Large intestine (tissue), 3 donors: ENCODE data around the gene BMP4. TPM values are rescaled to one million over a fixed set of nuclear protein-coding genes. Genes with fewer than 3 reads are reported as not detected.
A peak's percentile ranks its signal among the peaks of the same experiment; 100 is the strongest.
"Not testable (repeated sequence)": the region's sequence is repeated elsewhere in the genome, so short reads cannot be mapped to it uniquely, and the experiment has no call there.

Source experiments
- DNase-seq, 2 donors: peaks; one replicate each; pipeline versions ENCODE4 v3.0.0 to v3.0.0-alpha.2; 2013
- H3K27ac ChIP-seq: one replicate; pipeline ENCODE4 v1.5.1; 2013; ENCODE audit warnings: low read length
- H3K27me3 ChIP-seq: 2 replicates; pipeline ENCODE4 v1.6.1; 2013; ENCODE audit warnings: low read length; ENCODE audit not compliant: control insufficient read depth, insufficient read depth
- H3K36me3 ChIP-seq: 2 replicates; pipeline ENCODE4 v1.6.1; 2013; ENCODE audit warnings: low read length; ENCODE audit not compliant: control insufficient read depth, insufficient read depth
- H3K4me1 ChIP-seq: one replicate; pipeline ENCODE4 v1.6.1; 2013; ENCODE audit warnings: low read length; ENCODE audit not compliant: control insufficient read depth, insufficient read depth
- H3K4me3 ChIP-seq: one replicate; pipeline ENCODE4 v1.5.1; 2013; ENCODE audit warnings: low read length
- H3K9me3 ChIP-seq: one replicate; pipeline ENCODE4 v1.6.1; 2013; ENCODE audit warnings: mild to moderate bottlenecking, low read depth, low read length, moderate library complexity; ENCODE audit not compliant: control insufficient read depth
- WGBS: methylation state at CpG from one replicate; pipeline ENCODE4 v1.1.5; 2013; ENCODE audit warnings: low lambda C conversion rate; ENCODE audit not compliant: insufficient coverage; 5-methylcytosine and 5-hydroxymethylcytosine counted together
- polyA plus RNA-seq: library from polyadenylated mRNA; unstranded; fragments of 120-200 nt; gene quantifications from one replicate; pipeline ENCODE4 v1.2.1, GENCODE V29; 2013

BMP4 gene
- polyA plus RNA-seq, 1 donor, result 40.0 TPM

DNA sequence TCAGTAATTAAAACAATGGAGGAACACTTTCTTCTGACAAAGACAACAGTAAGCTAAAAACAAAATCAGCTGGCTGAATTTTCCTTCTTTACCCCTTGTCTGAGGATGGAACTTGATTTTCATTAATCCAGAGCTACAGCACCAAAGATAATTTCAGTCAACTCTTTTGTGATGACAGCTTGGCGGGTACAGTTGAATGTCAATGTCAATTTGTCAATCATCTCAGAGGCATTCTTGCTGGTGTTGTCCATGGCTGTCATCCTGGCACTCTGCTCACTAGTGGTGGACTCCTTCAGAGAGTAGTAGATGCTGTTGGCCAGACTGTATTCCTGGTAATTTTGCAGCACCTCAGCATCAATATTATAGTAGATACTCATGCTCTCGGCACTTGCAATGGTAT is 34.4 kb upstream of the BMP4 start:
- Histone ChIP-seq H3K9me3 (peaks cover 4% of the 10 kb centered on the region), H3K4me1 (no peaks in the 10 kb centered on the region), H3K36me3 (no peaks in the 10 kb centered on the region), H3K4me3 (no peak overlapping the region), H3K27ac (no peak overlapping the region), H3K27me3 (no peaks in the 10 kb centered on the region)
- no peak for DNase-seq
- no CpG with 5 or more reads among the region's 2 CpGs for WGBS

DNA sequence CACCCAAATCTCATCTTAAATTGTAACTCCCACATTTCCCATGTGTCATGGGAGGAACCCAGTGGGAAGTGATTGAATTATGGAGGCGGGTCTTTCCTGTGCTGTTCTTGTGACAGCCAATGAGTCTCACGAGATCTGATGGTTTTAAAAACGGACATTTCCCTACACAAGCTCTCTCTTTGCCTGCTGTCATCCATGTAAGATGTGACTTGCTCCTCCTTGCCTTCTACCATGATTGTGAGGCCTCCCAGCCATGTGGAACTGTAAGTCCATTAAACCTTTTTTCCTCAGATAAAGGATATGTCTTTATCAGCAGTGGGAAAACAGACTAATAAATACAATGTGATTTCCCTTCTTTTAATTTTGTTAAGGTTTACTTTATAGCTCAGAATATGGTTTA is 30.1 kb upstream of the BMP4 start:
- not testable (repeated sequence) for H3K27me3 ChIP-seq, H3K27ac ChIP-seq, DNase-seq, H3K4me3 ChIP-seq, H3K4me1 ChIP-seq, H3K36me3 ChIP-seq, H3K9me3 ChIP-seq
- WGBS, result no CpG with 5 or more reads among the region's 3 CpGs

DNA sequence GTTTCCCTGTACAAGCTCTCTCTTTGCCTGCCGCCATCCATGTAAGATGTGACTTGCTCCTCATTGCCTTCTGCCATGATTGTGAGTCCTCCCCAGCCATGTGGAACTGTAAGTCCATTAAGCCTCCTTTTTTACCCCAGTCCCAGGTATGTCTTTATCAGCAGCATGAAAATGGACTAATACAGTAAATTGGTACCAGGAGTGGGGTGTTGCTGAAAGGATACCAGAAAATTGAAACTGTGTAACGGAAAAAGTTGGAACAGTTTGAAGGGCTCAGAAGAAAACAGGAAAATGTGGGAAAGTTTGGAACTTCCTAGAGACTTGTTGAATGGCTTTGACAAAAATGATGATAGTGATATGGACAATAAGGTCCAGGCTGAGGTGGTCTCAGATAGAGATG is 28.3 kb upstream of the BMP4 start:
- WGBS, result 29% methylated on average over 1 of the region's 2 CpGs
- H3K4me3 ChIP-seq, DNase-seq, H3K27me3 ChIP-seq, H3K27ac ChIP-seq, H3K9me3 ChIP-seq, H3K36me3 ChIP-seq, H3K4me1 ChIP-seq: not testable (repeated sequence)

DNA sequence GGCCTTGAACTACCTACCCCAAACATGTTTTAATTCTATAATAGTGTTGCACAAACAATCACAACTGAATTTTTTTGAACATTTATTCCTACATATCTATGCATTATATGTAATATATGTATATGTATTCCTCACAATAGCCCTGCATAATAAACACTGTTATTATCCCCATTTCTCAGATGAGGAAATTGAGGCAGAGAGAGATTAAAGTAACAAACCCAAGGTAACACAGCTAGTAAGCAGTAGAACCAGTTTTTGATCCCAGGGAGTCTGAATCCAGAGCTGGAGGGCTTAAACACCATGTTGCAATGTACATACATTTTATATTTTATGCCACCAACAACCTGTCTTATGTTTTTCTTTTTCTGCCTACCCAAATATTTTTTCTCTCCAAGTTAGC is 26.5 kb upstream of the BMP4 start:
- Histone ChIP-seq H3K27me3 (no peaks in the 10 kb centered on the region), H3K36me3 (no peaks in the 10 kb centered on the region), H3K4me1 (no peaks in the 10 kb centered on the region), H3K4me3 (no peak overlapping the region), H3K9me3 (peaks cover 4% of the 10 kb centered on the region), H3K27ac (no peak overlapping the region)
- no peak for DNase-seq

DNA sequence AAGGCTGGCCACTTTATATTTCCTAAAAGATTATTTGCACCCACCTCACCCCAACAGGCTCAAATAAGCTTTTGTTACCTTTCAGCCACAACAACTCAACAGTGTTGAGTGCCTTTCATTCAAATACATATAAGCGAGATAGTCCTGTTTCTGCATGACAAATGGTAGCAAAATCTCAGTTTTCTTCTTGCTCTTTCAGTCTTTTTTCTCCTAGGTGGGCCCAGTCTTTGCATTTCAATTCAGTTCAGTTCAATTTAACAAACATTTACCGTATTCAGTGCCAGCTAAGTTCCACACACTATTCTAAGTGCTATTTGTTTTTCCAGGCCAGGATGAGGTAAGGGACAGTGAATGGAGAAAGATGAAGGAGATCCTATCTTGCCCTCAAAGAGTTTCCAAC is 25.9 kb upstream of the BMP4 start:
- H3K27me3 ChIP-seq, result no peaks in the 10 kb centered on the region
- no peaks in the 10 kb centered on the region for H3K4me1 ChIP-seq
- no peaks in the 10 kb centered on the region for H3K36me3 ChIP-seq
- 100% methylated on average over 2 of the region's 2 CpGs for WGBS
- H3K27ac ChIP-seq, result no peak overlapping the region
- H3K9me3 ChIP-seq, result peaks cover 4% of the 10 kb centered on the region
- H3K4me3 ChIP-seq, result no peak overlapping the region
- no peak for DNase-seq

DNA sequence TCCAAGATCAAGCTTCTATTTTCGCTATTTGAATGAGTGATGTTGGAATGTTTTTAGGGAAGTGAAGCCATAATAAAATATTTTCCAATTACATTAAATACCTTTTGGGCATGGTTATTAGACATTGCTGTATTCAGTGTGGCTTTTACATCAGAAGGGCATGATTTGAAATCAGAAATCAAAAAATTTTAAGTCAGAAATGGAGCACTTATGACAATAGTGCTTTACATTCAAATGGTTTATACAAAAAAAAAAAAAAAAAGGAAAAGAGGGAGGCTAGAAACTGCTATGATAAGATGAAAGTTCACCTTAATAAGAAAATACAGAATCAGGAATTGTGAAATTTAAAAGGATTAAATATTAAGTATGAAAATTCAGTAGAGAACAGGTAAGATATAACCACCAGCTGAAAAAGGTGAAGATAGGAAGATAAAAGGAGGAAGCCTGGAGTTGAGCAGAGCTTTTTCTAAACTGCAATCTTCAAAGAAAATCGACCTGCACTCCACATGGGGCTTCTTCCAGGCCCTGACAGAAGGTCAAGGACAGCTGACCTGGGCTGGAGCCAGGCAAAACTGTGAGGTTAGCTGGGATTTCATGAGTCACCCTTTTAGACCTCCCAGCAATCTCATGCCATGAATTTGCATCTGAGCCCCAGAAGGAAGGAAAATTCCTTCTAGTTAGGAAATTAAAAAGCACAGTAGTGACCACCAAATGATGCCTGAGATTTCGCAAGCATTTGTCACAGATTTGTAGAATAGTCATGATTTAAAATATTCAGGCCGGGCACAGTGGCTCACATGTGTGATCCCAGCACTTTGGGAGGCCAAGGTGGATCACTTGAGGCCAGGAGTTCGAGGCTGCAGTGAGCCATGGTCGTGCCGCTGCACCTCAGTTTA is 23.4 kb upstream of the BMP4 start:
- DNase-seq, result no peak
- no peaks in the 10 kb centered on the region for H3K36me3 ChIP-seq
- no peak overlapping the region for H3K27ac ChIP-seq
- H3K9me3 ChIP-seq, result no peaks in the 10 kb centered on the region
- WGBS, result 67% methylated on average over 1 of the region's 7 CpGs
- H3K4me3 ChIP-seq, result no peak overlapping the region
- H3K27me3 ChIP-seq, result no peaks in the 10 kb centered on the region
- H3K4me1 ChIP-seq, result no peaks in the 10 kb centered on the region

DNA sequence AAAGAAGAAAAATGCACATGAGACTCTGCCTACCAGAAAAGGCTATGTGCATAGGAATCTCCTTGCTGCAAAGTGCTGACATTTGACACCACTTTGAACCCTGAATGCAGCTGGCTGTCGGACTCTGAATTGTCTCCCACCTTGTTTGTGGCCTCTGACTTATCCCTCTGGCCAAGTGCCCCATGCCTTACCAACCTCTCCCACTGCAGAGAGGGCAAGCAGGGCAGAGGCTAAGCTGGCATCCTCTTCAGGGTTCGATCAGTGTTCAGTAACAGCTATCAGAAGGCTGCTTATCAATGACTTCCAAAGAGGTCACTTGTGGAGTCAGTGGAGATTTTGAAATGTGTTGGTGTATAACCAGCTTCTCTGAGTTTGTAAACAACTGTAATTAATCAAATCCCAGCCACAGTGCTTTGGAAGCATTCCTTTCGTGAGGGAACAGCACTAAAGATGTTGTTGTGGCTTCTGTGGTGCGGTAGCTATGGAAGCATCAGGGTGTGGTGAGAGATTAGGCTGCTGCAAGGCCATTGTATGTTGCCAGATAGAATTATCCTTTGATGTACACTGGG is 22.6 kb upstream of the BMP4 start:
- Histone ChIP-seq H3K27me3 (no peaks in the 10 kb centered on the region), H3K4me1 (no peaks in the 10 kb centered on the region), H3K36me3 (no peaks in the 10 kb centered on the region), H3K9me3 (no peaks in the 10 kb centered on the region), H3K27ac (no peak overlapping the region), H3K4me3 (no peak overlapping the region)
- WGBS, result no CpG with 5 or more reads among the region's 4 CpGs
- peak in 1 of 2 donors; percentile 72 for DNase-seq

DNA sequence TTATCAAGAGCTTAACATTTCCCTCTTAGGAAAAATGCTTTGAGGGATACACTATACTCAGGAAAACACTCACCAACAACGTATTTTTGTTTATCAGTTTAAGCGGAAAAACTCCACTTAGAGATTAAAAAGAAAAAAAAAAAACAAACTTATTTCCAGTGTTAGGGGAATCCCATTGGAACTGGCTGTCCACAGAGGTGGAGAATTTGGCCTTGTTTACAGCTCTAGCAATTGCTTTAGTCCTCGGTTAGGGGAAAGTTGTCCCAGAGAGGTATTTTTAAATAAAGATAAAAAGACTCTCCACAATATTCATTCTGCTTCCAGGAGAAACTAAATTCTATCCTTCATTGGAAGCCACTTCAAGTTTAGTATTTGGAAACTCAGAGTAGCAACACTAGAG is 21.6 kb upstream of the BMP4 start:
- no peak for DNase-seq
- no peak overlapping the region for H3K4me3 ChIP-seq

DNA sequence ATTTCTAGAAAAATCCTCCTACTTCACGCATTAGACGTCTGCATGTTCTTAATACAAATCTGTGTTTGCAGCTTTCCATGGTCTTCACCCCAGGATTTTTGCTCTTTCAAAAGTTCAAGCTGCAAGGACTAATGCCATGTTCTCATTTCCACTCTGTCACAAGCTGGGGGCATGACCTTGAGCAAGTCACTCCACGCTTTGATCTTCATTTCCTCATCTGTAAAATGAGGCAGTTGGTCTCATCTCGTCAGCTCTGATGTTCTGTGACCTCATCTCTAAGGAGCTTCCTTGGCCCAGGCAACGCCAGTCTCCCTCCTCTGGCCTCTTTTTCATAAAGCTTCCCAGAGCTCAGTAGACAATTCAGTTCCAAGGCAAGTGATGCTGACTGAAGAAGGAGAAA is 18.8 kb upstream of the BMP4 start:
- WGBS, result 100% methylated on average over 2 of the region's 5 CpGs
- Histone ChIP-seq H3K4me3 (no peak overlapping the region), H3K27ac (no peak overlapping the region), H3K27me3 (no peaks in the 10 kb centered on the region), H3K36me3 (no peaks in the 10 kb centered on the region), H3K9me3 (no peaks in the 10 kb centered on the region), H3K4me1 (peaks cover 10% of the 10 kb centered on the region)
- no peak for DNase-seq

More for the DNA sequence above, 21.6 kb upstream of the BMP4 start:
- Histone ChIP-seq H3K27ac (no peak overlapping the region), H3K36me3 (no peaks in the 10 kb centered on the region), H3K9me3 (no peaks in the 10 kb centered on the region), H3K4me1 (no peaks in the 10 kb centered on the region), H3K27me3 (no peaks in the 10 kb centered on the region)
- WGBS, result 81% methylated on average over 2 of the region's 3 CpGs

DNA sequence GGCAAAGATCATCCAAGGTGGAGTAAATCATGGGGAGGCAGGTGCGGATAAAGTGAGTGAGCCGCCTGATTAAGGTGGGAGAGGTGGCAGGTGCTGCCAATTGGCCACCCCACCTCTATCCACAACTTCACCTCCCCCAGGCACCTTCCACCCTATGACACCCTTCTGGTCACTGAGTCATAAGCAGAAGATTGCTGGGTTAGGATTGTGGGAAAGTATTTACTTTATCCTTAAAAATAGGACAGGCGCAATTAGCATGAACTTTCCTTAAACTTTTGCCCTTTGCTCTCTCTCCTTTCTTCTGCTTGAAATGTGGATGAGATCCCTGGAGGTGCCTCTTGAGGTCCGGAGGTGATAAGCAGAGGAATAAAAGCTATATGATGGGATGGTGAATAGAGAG is 14.9 kb upstream of the BMP4 start:
- peak overlapping the region; percentile 6 for H3K27ac ChIP-seq
- WGBS, result no CpG with 5 or more reads among the region's 4 CpGs
- H3K4me1 ChIP-seq, result peaks cover 10% of the 10 kb centered on the region
- no peaks in the 10 kb centered on the region for H3K9me3 ChIP-seq
- H3K27me3 ChIP-seq, result no peaks in the 10 kb centered on the region
- no peaks in the 10 kb centered on the region for H3K36me3 ChIP-seq
- H3K4me3 ChIP-seq, result no peak overlapping the region
- peak; percentile 54 to 86 for DNase-seq

DNA sequence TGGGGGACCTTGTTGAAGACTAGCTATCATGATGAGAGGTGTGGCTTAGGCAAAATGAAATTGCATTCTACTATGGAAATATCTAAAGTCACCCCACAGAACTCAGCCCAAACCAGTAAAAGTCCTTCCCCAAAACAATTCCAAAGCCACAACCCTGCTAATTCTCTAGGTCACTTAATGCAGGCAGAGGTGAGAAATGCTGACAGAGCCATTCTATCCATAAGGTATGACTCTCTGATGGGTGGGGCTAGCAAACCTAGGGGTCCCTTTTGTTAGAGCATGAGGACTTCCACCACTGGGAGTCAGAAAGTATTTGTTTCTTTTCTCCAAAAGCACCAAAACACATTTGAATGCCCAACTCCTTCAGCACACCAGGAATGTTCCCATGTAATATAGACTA is 12.7 kb upstream of the BMP4 start:
- no peaks in the 10 kb centered on the region for H3K9me3 ChIP-seq
- H3K4me1 ChIP-seq, result peaks cover 10% of the 10 kb centered on the region
- H3K36me3 ChIP-seq, result no peaks in the 10 kb centered on the region
- DNase-seq, result no peak
- H3K4me3 ChIP-seq, result no peak overlapping the region
- H3K27ac ChIP-seq, result no peak overlapping the region
- H3K27me3 ChIP-seq, result no peaks in the 10 kb centered on the region
